RWPE1 (cell line): ENCODE results near the gene ING1.
"Not testable (repeated sequence)": the region's sequence is repeated elsewhere in the genome, so short reads cannot be mapped to it uniquely, and the experiment has no call there.

Experiments
- CTCF ChIA-PET: fragments of 350-600 bp; sonication (Branson Sonifier 250); formaldehyde crosslinking; extraction: SDS; loops from one replicate; lab custom pipeline; 2021; lab: Yijun Ruan, JAX
- POLR2A ChIA-PET: fragments of 400-600 bp; formaldehyde crosslinking; extraction: SDS; loops from one replicate; lab custom pipeline; 2020; ENCODE audit warnings: antibody characterized with exemption; ENCODE audit not compliant: low non-redundant PET; lab: Yijun Ruan, JAX
- DNase-seq: peaks from one replicate; pipeline ENCODE4 v3.0.0; 2012; ENCODE audit warnings: low spot score
- H3K27ac ChIP-seq: fragments of 450-650 bp; 2 replicates; pipeline ENCODE4 v1.5.1; 2017
- CTCF ChIP-seq: fragments of 450-650 bp; conservative IDR thresholded peaks from 2 replicates; pipeline ENCODE4 v1.5.1; 2017; ENCODE audit warnings: low read depth, mild to moderate bottlenecking

The ING1 gene

GRCh38 chr13:110700186-110700585, 13.3 kb upstream of the ING1 start:
- CTCF ChIA-PET, result no interaction called here
- POLR2A ChIA-PET, result no interaction called here

GRCh38 chr13:110700641-110701040, 12.9 kb upstream of the ING1 start:
- no peak for DNase-seq
- no peak overlapping the region for H3K27ac ChIP-seq
- CTCF ChIA-PET, result no interaction called here
- TF ChIP-seq CTCF, result no peak
- POLR2A ChIA-PET, result no interaction called here

More at GRCh38 chr13:110700186-110700585, 13.3 kb upstream of the ING1 start:
- no peak overlapping the region for H3K27ac ChIP-seq
- TF ChIP-seq CTCF, result no peak
- DNase-seq, result no peak

- H3K27ac ChIP-seq, CTCF ChIA-PET, POLR2A ChIA-PET, DNase-seq: not testable (repeated sequence)
These were observed 12.4 kb upstream of the ING1 start for GRCh38 chr13:110701061-110701460.

GRCh38 chr13:110702089-110702488, 11.4 kb upstream of the ING1 start:
- no peak for DNase-seq
- ChIA-PET POLR2A (no interaction called here), CTCF (no interaction called here)
- H3K27ac ChIP-seq, result peak overlapping the region; percentile 47
- TF ChIP-seq CTCF, result no peak

GRCh38 chr13:110702591-110703526, 10.6 kb upstream of the ING1 start:
- CTCF ChIA-PET, result no interaction called here
- TF ChIP-seq CTCF, result no peak
- DNase-seq, result no peak
- POLR2A ChIA-PET, result no interaction called here
- H3K27ac ChIP-seq, result peak overlapping the region; percentile 47

GRCh38 chr13:110705356-110705825, 8.1 kb upstream of the ING1 start:
- ChIA-PET CTCF (no interaction called here), POLR2A (interaction anchor here (0.7 kb wide), 1 partner anchor 178 kb away, joined by 3 read pairs; no protein-coding TSS in a partner anchor)
- DNase-seq, result no peak

More at GRCh38 chr13:110705356-110705825, 8.1 kb upstream of the ING1 start:
- no peak for TF ChIP-seq CTCF
- H3K27ac ChIP-seq, result peak overlapping the region; percentile 92
